HepG2 (cell line): ENCODE data around the gene PGAP1. TPM values are rescaled to one million over a fixed set of nuclear protein-coding genes. Genes with fewer than 3 reads are reported as not detected.

Experiments used
- FOXO1 ChIP-seq: sonication (generic); formaldehyde crosslinking; IDR thresholded peaks from 2 replicates; pipeline ENCODE4 v1.4.0; 2020; ENCODE audit warnings: missing genetic modification reagents
- MED8 ChIP-seq: sonication (generic); formaldehyde crosslinking; IDR thresholded peaks from 2 replicates; pipeline ENCODE4 v1.8.1; 2023; ENCODE audit warnings: mild to moderate bottlenecking, missing genetic modification reagents; ENCODE audit not compliant: insufficient replicate concordance
- NCOA1 ChIP-seq: sonication (generic); formaldehyde crosslinking; IDR thresholded peaks from 2 replicates; pipeline ENCODE4 v1.9.0; 2021; ENCODE audit warnings: missing genetic modification reagents
- NKX3-1 ChIP-seq: sonication (generic); formaldehyde crosslinking; IDR thresholded peaks from 2 replicates; pipeline ENCODE4 v1.5.0; 2020; ENCODE audit warnings: missing genetic modification reagents
- SP1 ChIP-seq, 2 experiments: fragments of 450-650 bp in 1 of 2; sonication (generic) in 1 of 2; formaldehyde crosslinking in 1 of 2; IDR thresholded peaks; 2 replicates each; pipeline versions ENCODE4 v1.4.0 to v1.6.1; 2016 to 2020; ENCODE audit warnings: missing genetic modification reagents in 1 of 2
- WIZ ChIP-seq: sonication (generic); formaldehyde crosslinking; IDR thresholded peaks from 2 replicates; pipeline ENCODE4 v1.5.1; 2020; ENCODE audit warnings: mild to moderate bottlenecking, missing genetic modification reagents
- ZNF550 ChIP-seq: sonication (generic); formaldehyde crosslinking; IDR thresholded peaks from 2 replicates; pipeline ENCODE4 v1.4.0; 2020; ENCODE audit warnings: mild to moderate bottlenecking, missing genetic modification reagents, borderline replicate concordance
- ZNF773 ChIP-seq: sonication (generic); formaldehyde crosslinking; IDR thresholded peaks from 2 replicates; pipeline ENCODE4 v1.4.0; 2020; ENCODE audit warnings: missing genetic modification reagents, borderline replicate concordance
- ZNF776 ChIP-seq: sonication (generic); formaldehyde crosslinking; IDR thresholded peaks from 2 replicates; pipeline ENCODE4 v1.4.0; 2020; ENCODE audit warnings: mild to moderate bottlenecking, missing genetic modification reagents
- polyA plus RNA-seq, 8 experiments: library from polyadenylated mRNA; depleted of rRNA in 3 of 8; stranded (reverse) in 7 of 8; unstranded in 1 of 8; fragments of >200 nt; fragmentation: Illumina TruSeq in 4 of 8; extraction: Trizol in 4 of 8; gene quantifications; 2 replicates each; pipeline versions ENCODE4 v1.2.1 to v1.2.3, GENCODE V29; 2011 to 2016; ENCODE audit warnings: low read depth in 4 of 8, missing spikeins in 1 of 8, mixed read lengths in 1 of 8; ENCODE audit not compliant: insufficient read depth in 1 of 8
- total RNA-seq, 5 experiments: library from RNA; depleted of rRNA; stranded (reverse); fragments of >200 nt; fragmentation: Illumina TruSeq; extraction: Trizol; gene quantifications; 2 replicates each; pipeline ENCODE4 v1.2.3, GENCODE V29; 2016; ENCODE audit warnings: low read depth in 1 of 5
- TF ChIP-seq, protein P1 (sequence below): sonication (generic); formaldehyde crosslinking; IDR thresholded peaks from 2 replicates; pipeline ENCODE4 v1.4.0; 2020; ENCODE audit warnings: missing genetic modification reagents
- TF ChIP-seq, protein P2 (sequence below): sonication (generic); formaldehyde crosslinking; IDR thresholded peaks from 2 replicates; pipeline ENCODE4 v1.4.0; 2020; ENCODE audit warnings: missing genetic modification reagents, low read depth, mild to moderate bottlenecking, borderline replicate concordance
- TF ChIP-seq, protein P3 (sequence below): sonication (generic); formaldehyde crosslinking; IDR thresholded peaks from 2 replicates; pipeline ENCODE4 v1.8.0; 2022; ENCODE audit warnings: missing genetic modification reagents, mild to moderate bottlenecking, inconsistent platforms, borderline replicate concordance
- TF ChIP-seq, protein P4 (sequence below): sonication (generic); formaldehyde crosslinking; conservative IDR thresholded peaks from 2 replicates; pipeline ENCODE4 v1.8.0; 2022; ENCODE audit warnings: missing genetic modification reagents

Gene PGAP1
- total and polyA plus RNA-seq, 2 of the 13 experiments (the other 11 are each of a cell fraction or from before 2014, with no cell fraction given) = 4.1 to 6.4 TPM

DNA sequence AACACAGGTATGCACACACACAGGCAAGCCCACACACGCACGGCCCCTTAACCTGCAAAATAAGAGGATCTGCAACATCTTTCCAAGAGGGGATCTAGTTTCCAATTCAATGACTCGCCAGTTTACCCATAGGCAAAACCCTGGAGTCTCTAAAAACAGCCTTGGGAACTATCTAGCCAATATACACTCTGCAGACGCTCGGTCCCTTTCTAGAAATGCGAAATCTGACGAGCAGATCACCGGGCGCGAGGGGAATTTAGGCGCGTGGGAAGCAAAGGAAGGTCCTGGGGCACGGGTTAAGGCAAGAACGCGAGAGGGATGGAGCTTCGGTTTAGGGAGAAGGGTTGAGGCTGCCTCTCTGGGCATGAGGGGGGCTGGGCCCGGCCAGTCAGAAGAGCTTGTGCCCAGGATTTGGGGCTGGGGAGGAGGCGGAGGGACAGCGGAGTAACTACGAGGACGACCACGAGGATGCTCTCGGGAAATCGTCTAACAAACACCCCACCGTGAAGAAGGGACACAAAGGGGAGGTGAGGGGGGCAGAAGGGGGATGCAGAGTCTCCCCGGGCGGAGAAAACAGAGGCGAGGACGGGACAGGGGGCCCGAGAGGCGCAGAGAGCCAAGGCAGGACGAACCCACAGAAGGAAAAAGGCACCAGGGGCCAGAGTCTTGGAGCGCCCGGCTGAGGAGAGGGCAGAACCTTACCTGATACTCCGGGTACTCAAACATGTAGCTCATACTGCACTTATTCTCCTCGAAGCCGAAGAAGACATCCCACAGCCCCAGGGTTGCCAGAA, 542 bp downstream of the PGAP1 start (continued):
- TF ChIP-seq, protein P1, sequence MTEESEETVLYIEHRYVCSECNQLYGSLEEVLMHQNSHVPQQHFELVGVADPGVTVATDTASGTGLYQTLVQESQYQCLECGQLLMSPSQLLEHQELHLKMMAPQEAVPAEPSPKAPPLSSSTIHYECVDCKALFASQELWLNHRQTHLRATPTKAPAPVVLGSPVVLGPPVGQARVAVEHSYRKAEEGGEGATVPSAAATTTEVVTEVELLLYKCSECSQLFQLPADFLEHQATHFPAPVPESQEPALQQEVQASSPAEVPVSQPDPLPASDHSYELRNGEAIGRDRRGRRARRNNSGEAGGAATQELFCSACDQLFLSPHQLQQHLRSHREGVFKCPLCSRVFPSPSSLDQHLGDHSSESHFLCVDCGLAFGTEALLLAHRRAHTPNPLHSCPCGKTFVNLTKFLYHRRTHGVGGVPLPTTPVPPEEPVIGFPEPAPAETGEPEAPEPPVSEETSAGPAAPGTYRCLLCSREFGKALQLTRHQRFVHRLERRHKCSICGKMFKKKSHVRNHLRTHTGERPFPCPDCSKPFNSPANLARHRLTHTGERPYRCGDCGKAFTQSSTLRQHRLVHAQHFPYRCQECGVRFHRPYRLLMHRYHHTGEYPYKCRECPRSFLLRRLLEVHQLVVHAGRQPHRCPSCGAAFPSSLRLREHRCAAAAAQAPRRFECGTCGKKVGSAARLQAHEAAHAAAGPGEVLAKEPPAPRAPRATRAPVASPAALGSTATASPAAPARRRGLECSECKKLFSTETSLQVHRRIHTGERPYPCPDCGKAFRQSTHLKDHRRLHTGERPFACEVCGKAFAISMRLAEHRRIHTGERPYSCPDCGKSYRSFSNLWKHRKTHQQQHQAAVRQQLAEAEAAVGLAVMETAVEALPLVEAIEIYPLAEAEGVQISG (CRISPR knock-in tag) = peak; percentile 36; the same call in 1 of the 2 replicates
- TF ChIP-seq, protein P2, sequence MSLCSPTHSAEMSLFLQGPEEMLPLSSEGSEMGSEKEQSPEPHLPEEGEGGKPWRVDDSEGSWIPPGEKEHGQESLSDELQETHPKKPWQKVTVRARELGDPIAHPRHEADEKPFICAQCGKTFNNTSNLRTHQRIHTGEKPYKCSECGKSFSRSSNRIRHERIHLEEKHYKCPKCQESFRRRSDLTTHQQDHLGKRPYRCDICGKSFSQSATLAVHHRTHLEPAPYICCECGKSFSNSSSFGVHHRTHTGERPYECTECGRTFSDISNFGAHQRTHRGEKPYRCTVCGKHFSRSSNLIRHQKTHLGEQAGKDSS (CRISPR knock-in tag) = no peak
- TF ChIP-seq ZNF776 (CRISPR knock-in tag) (no peak; the same call in 1 of the 2 replicates), SP1 (IDR thresholded peaks at IDR 0.05) (no peak), SP1 (CRISPR knock-in tag; IDR thresholded peaks at IDR 0.05) (no peak), ZNF773 (CRISPR knock-in tag) (no peak), MED8 (CRISPR knock-in tag) (no peak), FOXO1 (CRISPR knock-in tag) (no peak), WIZ (CRISPR knock-in tag) (no peak), NKX3-1 (no peak), ZNF550 (CRISPR knock-in tag) (no peak), NCOA1 (CRISPR knock-in tag) (no peak)
- TF ChIP-seq, protein P3, sequence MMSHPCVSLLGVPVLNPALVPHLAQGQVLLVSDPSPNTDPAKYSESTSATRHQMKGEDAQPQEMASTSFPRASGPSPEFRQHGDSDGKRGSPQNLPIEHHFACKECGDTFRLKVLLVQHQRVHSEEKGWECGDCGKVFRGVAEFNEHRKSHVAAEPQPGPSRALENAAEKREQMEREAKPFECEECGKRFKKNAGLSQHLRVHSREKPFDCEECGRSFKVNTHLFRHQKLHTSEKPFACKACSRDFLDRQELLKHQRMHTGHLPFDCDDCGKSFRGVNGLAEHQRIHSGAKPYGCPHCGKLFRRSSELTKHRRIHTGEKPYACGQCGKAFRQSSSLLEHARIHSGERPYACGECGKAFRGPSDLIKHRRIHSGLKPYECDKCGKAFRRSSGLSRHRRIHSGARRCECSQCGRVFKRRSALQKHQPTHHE (CRISPR knock-in tag) = peak; percentile 30; the same call in 1 of the 2 replicates
- TF ChIP-seq, protein P4, sequence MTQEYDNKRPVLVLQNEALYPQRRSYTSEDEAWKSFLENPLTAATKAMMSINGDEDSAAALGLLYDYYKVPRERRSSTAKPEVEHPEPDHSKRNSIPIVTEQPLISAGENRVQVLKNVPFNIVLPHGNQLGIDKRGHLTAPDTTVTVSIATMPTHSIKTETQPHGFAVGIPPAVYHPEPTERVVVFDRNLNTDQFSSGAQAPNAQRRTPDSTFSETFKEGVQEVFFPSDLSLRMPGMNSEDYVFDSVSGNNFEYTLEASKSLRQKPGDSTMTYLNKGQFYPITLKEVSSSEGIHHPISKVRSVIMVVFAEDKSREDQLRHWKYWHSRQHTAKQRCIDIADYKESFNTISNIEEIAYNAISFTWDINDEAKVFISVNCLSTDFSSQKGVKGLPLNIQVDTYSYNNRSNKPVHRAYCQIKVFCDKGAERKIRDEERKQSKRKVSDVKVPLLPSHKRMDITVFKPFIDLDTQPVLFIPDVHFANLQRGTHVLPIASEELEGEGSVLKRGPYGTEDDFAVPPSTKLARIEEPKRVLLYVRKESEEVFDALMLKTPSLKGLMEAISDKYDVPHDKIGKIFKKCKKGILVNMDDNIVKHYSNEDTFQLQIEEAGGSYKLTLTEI = no peak
